Endodermal cell (in vitro differentiated cells): ENCODE measurements around the gene B4GALNT3. TPM values are rescaled to one million over a fixed set of nuclear protein-coding genes. Genes with fewer than 3 reads are reported as not detected.
A peak's percentile ranks its signal among the peaks of the same experiment; 100 is the strongest.

Source experiments
- DNase-seq: peaks from one replicate; pipeline ENCODE4 v3.0.0-alpha.2; 2017
- H3K27ac ChIP-seq: 2 replicates; pipeline ENCODE4 v1.5.1; 2013; ENCODE audit warnings: mild to moderate bottlenecking, low read depth, low read length, moderate library complexity
- H3K27me3 ChIP-seq: 2 replicates; pipeline ENCODE4 v1.6.1; 2013; ENCODE audit warnings: mild to moderate bottlenecking, low read length, moderate library complexity; ENCODE audit not compliant: insufficient read depth, control insufficient read depth, poor library complexity, severe bottlenecking
- H3K36me3 ChIP-seq: 2 replicates; pipeline ENCODE4 v1.7.0; 2013; ENCODE audit warnings: mild to moderate bottlenecking, low read length, moderate library complexity; ENCODE audit not compliant: control insufficient read depth, insufficient read depth
- H3K4me1 ChIP-seq: one replicate; pipeline ENCODE4 v1.7.0; 2013; ENCODE audit warnings: low read length; ENCODE audit not compliant: control insufficient read depth, insufficient read depth
- H3K4me3 ChIP-seq: 2 replicates; pipeline ENCODE4 v1.5.1; 2013; ENCODE audit warnings: mild to moderate bottlenecking, low read length, moderate library complexity
- H3K9ac ChIP-seq: 2 replicates; pipeline ENCODE4 v1.6.1; 2013; ENCODE audit warnings: mild to moderate bottlenecking, low read length, moderate library complexity; ENCODE audit not compliant: poor library complexity, severe bottlenecking; ENCODE audit errors: extremely low read depth
- H3K9me3 ChIP-seq: 2 replicates; pipeline ENCODE4 v1.6.1; 2013; ENCODE audit warnings: mild to moderate bottlenecking, low read length, moderate library complexity; ENCODE audit not compliant: control insufficient read depth
- H3K27ac Mint-ChIP-seq: 2 replicates; pipeline ENCODE4 v1.8.0; 2020; ENCODE audit warnings: mixed read lengths
- H3K27me3 Mint-ChIP-seq: 2 replicates; pipeline ENCODE4 v1.8.0; 2021; ENCODE audit warnings: mild to moderate bottlenecking, mixed read lengths; ENCODE audit not compliant: insufficient read depth
- H3K36me3 Mint-ChIP-seq: 2 replicates; pipeline ENCODE4 v1.8.0; 2020; ENCODE audit warnings: low read depth, mixed read lengths
- H3K4me1 Mint-ChIP-seq: 2 replicates; pipeline ENCODE4 v1.8.0; 2020; ENCODE audit warnings: mixed read lengths
- H3K4me3 Mint-ChIP-seq: 2 replicates; pipeline ENCODE4 v1.8.0; 2020; ENCODE audit warnings: mild to moderate bottlenecking, moderate library complexity, mixed read lengths
- H3K9me3 Mint-ChIP-seq: 2 replicates; pipeline ENCODE4 v1.8.0; 2020; ENCODE audit warnings: mild to moderate bottlenecking, mixed read lengths
- WGBS, 2 experiments: methylation state at CpG; one replicate each; pipeline versions ENCODE4 v1.1.5 to v1.1.7; 2013; ENCODE audit warnings: missing lambda C conversion rate in 2 of 2, mixed read lengths in 1 of 2; ENCODE audit not compliant: insufficient coverage in 1 of 2, insufficient read length in 1 of 2; 5-methylcytosine and 5-hydroxymethylcytosine counted together
- total RNA-seq, 2 donors: library from RNA; stranded (reverse); fragmentation: NEBNext Ultra II Directional in 1 of 2; extraction: Animal tissue kit (Norgen Biotek cat#: 25700) in 1 of 2; gene quantifications; 2 replicates in 1 of 2; 3 replicates in 1 of 2; pipeline ENCODE4 v1.2.1, GENCODE V29; 2021
- TF ChIP-seq, protein P1 (sequence below): fragments of 200-600 bp; sonication (generic); conservative IDR thresholded peaks from 2 replicates; pipeline ENCODE4 v1.5.0; 2021; ENCODE audit warnings: antibody characterized with exemption, mild to moderate bottlenecking

B4GALNT3 gene
- total RNA-seq, 2 donors from 2014 or later: 61.5 to 155 TPM

DNA sequence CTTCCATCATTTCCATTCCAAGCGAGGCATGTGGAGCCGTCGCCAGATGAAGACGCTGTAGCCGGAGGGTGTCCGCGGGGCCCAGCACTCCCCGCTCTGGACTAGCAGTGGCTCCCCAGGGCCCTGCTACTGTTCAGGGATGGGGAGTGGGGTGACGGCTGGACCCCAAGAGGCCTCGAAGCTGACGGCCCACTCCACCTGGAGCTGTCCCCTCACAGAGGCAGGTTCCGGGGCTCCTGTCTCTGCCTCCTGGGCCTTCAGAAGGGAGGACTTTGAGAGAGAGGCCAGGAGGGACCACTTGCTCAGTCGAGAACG lies 101.6 kb downstream of the B4GALNT3 start:
- no peak overlapping the region for H3K27ac Mint-ChIP-seq
- H3K9me3 ChIP-seq: no peaks in the 10 kb centered on the region
- H3K27me3 Mint-ChIP-seq: no peaks in the 10 kb centered on the region
- TF ChIP-seq, protein P1, sequence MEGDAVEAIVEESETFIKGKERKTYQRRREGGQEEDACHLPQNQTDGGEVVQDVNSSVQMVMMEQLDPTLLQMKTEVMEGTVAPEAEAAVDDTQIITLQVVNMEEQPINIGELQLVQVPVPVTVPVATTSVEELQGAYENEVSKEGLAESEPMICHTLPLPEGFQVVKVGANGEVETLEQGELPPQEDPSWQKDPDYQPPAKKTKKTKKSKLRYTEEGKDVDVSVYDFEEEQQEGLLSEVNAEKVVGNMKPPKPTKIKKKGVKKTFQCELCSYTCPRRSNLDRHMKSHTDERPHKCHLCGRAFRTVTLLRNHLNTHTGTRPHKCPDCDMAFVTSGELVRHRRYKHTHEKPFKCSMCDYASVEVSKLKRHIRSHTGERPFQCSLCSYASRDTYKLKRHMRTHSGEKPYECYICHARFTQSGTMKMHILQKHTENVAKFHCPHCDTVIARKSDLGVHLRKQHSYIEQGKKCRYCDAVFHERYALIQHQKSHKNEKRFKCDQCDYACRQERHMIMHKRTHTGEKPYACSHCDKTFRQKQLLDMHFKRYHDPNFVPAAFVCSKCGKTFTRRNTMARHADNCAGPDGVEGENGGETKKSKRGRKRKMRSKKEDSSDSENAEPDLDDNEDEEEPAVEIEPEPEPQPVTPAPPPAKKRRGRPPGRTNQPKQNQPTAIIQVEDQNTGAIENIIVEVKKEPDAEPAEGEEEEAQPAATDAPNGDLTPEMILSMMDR: no peak
- no peak for DNase-seq
- no peak overlapping the region for H3K4me3 Mint-ChIP-seq
- WGBS, 2 experiments: 88 to 91% methylated on average over 9 to 14 of the region's 14 CpGs
- no peaks in the 10 kb centered on the region for H3K4me1 Mint-ChIP-seq
- H3K27me3 ChIP-seq: no peaks in the 10 kb centered on the region
- no peaks in the 10 kb centered on the region for H3K9me3 Mint-ChIP-seq
- H3K36me3 ChIP-seq: peaks cover 26% of the 10 kb centered on the region
- H3K4me3 ChIP-seq: no peak overlapping the region
- H3K27ac ChIP-seq: peak overlapping the region; percentile 32
- peaks cover 65% of the 10 kb centered on the region for H3K36me3 Mint-ChIP-seq
- no peaks in the 10 kb centered on the region for H3K4me1 ChIP-seq
- H3K9ac ChIP-seq: no peak overlapping the region

DNA sequence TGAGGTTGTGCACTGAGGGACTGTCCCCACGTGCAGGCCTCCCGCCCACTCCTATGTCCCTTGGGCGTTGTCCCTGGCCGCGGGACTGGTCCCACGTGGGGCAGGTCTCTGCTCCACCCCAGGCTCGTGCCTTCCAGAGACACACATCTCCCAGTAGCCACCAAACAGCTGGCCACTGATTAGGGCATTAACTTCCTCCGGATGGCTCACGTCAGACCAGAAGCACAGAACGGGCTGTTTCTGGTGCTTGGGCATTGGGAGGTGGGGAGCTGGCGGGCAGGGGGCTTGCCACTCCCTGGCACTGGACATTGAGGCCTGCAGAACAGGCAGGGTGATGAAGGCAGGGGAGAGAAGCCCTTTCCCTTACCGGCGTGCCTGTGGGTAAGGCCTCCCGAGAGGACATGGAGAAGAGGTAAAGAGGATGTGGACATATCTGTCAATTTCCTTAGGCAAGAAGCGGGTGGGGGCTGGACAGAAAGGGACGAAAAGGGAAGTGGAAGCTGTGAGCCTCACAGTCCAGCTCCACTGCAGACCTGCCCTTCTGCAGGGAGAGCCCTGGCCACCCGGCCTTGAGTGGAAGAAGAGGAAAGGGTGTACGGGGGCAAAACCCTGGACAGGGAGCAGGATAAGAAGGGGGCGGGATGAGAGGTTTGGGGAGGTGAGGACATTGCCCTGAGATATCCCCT lies 102.3 kb downstream of the B4GALNT3 start:
- H3K27me3 Mint-ChIP-seq: no peaks in the 10 kb centered on the region
- H3K4me1 ChIP-seq: no peaks in the 10 kb centered on the region
- 85 to 89% methylated on average over 4 to 19 of the region's 19 CpGs for WGBS, 2 experiments
- H3K4me1 Mint-ChIP-seq: no peaks in the 10 kb centered on the region
- peaks cover 26% of the 10 kb centered on the region for H3K36me3 ChIP-seq
- H3K36me3 Mint-ChIP-seq: peaks cover 60% of the 10 kb centered on the region
- H3K9me3 ChIP-seq: no peaks in the 10 kb centered on the region
- no peak overlapping the region for H3K27ac Mint-ChIP-seq
- TF ChIP-seq, protein P1: no peak
- no peak overlapping the region for H3K9ac ChIP-seq
- no peak overlapping the region for H3K4me3 Mint-ChIP-seq
- no peaks in the 10 kb centered on the region for H3K9me3 Mint-ChIP-seq
- H3K4me3 ChIP-seq: no peak overlapping the region
- no peak for DNase-seq
- H3K27ac ChIP-seq: no peak overlapping the region
- H3K27me3 ChIP-seq: no peaks in the 10 kb centered on the region

DNA sequence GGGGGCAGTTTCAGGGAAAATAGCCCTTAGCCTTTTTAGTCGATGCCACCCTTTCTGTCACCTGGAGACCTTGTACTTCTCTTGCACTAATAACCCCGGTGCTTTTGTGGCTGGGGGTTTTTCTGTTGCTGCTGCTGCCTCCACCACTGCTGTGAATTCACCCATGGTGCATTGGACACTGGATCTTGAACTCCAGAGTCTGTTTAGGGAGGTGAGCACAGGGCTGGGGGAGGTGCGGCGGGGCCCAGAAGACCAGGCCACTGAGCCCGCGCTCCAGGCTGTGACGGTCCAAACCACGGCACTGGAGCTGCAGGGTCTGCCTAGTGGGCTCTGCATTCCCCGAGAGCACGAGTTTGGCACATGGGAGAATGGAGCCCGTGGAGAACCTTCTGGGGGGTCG lies 102.9 kb downstream of the B4GALNT3 start:
- WGBS, 2 experiments: 90 to 94% methylated on average over 9 to 12 of the region's 12 CpGs
- Mint-ChIP-seq H3K36me3 (peaks cover 54% of the 10 kb centered on the region), H3K4me3 (no peak overlapping the region), H3K27ac (no peak overlapping the region), H3K4me1 (no peaks in the 10 kb centered on the region), H3K9me3 (no peaks in the 10 kb centered on the region), H3K27me3 (no peaks in the 10 kb centered on the region)
- TF ChIP-seq, protein P1: no peak
- DNase-seq: no peak
- Histone ChIP-seq H3K27ac (no peak overlapping the region), H3K27me3 (no peaks in the 10 kb centered on the region), H3K36me3 (peaks cover 26% of the 10 kb centered on the region), H3K4me3 (no peak overlapping the region), H3K9me3 (no peaks in the 10 kb centered on the region), H3K4me1 (no peaks in the 10 kb centered on the region), H3K9ac (no peak overlapping the region)
